Lower leg skin (tissue), 4 donors: ENCODE results near the gene NISCH. TPM values are rescaled to one million over a fixed set of nuclear protein-coding genes. Genes with fewer than 3 reads are reported as not detected.

Source experiments
- DNase-seq, 2 donors: peaks; one replicate each; pipeline ENCODE4 v3.0.0-alpha.2; 2019; ENCODE audit warnings: low spot score in 2 of 2
- H3K4me3 ChIP-seq: fragments of 200-600 bp; sonication (generic); 2 replicates; pipeline ENCODE4 v1.5.1; 2017; ENCODE audit warnings: mild to moderate bottlenecking, low read depth; ENCODE audit not compliant: poor library complexity, severe bottlenecking
- POLR2A ChIP-seq, 2 donors: fragments of 450-650 bp; IDR thresholded peaks; one replicate each; pipeline ENCODE4 v1.6.1; 2016 to 2017; ENCODE audit warnings: antibody characterized with exemption in 2 of 2, mild to moderate bottlenecking in 1 of 2, moderate library complexity in 1 of 2
- WGBS, 2 donors: methylation state at CpG; one replicate each; pipeline ENCODE4 v1.1.5; 2018; 5-methylcytosine and 5-hydroxymethylcytosine counted together
- intact Hi-C: fragments of 100-400 bp; cut with DNase I; formaldehyde crosslinking; loops from one replicate; pipeline ENCODE4 v1.15.0; 2023; ENCODE audit warnings: low total_unique reads
- total RNA-seq, 4 donors: library from RNA; depleted of rRNA; stranded (reverse); fragments of >200 nt; gene quantifications; one replicate each; pipeline ENCODE4 v1.1.0, GENCODE V29; 2016
- TF ChIP-seq, protein P1 (sequence below), 3 donors: fragments of 450-650 bp; IDR thresholded peaks; one replicate each; pipeline ENCODE4 v1.5.1; 2016; ENCODE audit warnings: antibody characterized with exemption in 3 of 3, mild to moderate bottlenecking in 3 of 3, moderate library complexity in 2 of 3

NISCH gene
- total RNA-seq, 4 donors from 2014 or later = 69.9 to 133 (median 85.9) TPM

DNA sequence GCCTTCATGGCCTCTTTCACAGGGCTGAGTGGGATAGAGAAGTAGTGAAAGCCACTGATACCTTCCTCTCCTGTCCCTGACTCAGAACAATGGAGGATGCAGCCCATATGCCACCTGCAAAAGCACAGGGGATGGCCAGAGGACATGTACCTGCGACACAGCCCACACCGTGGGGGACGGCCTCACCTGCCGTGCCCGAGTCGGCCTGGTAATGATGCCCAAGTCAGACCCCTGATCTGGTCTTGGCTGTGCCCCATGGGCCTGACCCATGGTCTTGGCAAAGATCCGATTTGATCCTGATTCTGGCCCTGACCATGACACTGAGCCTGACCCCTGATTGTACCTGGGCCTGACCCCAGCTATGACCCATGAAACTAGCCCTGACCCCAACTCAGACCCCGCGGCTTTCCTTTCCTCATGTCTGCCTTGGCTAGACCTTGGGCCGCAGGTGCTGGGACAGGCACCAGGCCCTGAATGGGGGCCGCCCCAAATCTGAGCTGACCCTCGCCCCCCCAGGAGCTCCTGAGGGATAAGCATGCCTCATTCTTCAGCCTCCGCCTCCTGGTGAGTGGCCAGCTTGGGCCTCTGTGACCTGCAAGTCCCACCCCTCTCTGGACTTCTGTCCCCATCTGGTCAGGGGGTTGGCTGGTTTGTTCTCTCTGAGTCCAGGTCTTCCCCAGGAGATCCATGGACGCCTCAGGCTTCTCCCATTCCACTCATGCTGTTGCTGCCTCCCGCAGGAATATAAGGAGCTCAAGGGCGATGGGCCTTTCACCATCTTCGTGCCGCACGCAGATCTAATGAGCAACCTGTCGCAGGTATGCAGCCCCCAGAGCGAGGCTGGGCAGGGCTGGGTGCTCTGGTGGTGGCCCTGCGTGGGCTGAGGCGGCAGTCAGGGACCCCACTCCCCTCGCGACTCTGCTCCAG is 62.7 kb downstream of the NISCH start:
- WGBS, 2 donors = 88 to 94% methylated on average over 17 to 19 of the region's 25 CpGs
- intact Hi-C loops = no loop called here
- TF ChIP-seq, protein P1, sequence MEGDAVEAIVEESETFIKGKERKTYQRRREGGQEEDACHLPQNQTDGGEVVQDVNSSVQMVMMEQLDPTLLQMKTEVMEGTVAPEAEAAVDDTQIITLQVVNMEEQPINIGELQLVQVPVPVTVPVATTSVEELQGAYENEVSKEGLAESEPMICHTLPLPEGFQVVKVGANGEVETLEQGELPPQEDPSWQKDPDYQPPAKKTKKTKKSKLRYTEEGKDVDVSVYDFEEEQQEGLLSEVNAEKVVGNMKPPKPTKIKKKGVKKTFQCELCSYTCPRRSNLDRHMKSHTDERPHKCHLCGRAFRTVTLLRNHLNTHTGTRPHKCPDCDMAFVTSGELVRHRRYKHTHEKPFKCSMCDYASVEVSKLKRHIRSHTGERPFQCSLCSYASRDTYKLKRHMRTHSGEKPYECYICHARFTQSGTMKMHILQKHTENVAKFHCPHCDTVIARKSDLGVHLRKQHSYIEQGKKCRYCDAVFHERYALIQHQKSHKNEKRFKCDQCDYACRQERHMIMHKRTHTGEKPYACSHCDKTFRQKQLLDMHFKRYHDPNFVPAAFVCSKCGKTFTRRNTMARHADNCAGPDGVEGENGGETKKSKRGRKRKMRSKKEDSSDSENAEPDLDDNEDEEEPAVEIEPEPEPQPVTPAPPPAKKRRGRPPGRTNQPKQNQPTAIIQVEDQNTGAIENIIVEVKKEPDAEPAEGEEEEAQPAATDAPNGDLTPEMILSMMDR (IDR thresholded peaks at IDR 0.05) = no peak
- TF ChIP-seq POLR2A (IDR thresholded peaks at IDR 0.05) = no peak
- H3K4me3 ChIP-seq = no peak overlapping the region
- no peak for DNase-seq

DNA sequence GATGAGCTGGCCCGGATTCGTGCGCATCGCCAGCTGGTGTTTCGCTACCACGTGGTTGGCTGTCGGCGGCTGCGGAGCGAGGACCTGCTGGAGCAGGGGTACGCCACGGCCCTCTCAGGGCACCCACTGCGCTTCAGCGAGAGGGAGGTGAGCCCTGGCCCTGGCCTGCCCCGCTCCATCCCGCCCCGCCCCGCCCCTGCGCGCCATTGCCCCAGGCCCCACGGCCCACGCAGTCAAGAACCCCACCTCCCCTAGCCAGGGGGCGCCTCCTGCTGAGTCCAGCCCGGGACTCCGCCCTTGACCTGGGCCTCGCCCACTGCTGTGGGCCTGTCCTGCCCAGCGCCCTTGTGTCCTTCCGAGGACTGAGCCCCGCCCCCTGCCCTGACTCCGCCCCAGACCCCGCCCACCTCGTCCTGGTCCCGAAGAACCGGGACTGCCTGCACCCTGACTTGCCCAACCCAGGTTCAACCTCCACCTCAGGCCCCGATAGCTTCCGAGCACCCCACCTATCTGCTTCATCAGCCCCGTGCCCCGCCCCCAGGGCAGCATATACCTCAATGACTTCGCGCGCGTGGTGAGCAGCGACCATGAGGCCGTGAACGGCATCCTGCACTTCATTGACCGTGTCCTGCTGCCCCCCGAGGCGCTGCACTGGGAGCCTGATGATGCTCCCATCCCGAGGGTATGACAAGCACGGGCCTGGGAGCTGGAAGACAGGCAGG is 63.5 kb downstream of the NISCH start:
- intact Hi-C loops = no loop called here
- WGBS, 2 donors = 40 to 51% methylated on average over 19 to 30 of the region's 50 CpGs
- no peak overlapping the region for H3K4me3 ChIP-seq
- TF ChIP-seq, protein P1 (IDR thresholded peaks at IDR 0.05) = no peak
- no peak for TF ChIP-seq POLR2A (IDR thresholded peaks at IDR 0.05)
- no peak for DNase-seq

DNA sequence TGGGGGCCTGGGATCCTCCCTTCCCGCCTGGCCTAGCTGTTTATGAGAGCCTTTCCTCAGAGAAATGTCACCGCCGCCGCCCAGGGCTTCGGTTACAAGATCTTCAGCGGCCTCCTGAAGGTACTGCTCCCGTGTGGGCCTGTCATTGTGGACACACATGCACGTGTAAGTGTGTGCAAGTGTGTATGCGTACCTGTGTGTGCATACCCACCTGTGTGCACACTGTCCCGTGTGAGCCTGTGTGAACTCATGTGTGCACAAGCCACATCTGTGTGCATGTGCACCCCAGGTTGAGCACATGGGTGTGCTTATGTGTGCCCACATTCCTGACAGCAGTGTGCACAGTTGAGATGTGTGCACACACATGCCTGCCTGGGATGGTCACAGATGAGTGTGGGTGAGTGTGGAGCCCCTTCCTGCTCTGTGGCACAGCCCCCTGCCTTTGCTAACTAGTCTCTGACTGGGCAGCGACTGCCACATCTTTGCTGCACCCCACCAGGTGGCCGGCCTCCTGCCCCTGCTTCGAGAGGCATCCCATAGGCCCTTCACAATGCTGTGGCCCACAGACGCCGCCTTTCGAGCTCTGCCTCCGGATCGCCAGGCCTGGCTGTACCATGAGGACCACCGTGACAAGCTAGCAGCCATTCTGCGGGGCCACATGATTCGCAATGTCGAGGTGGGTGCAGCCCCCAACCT is 64.2 kb downstream of the NISCH start:
- DNase-seq = no peak
- intact Hi-C loops = no loop called here
- TF ChIP-seq, protein P1 (IDR thresholded peaks at IDR 0.05) = no peak
- TF ChIP-seq POLR2A (IDR thresholded peaks at IDR 0.05) = no peak
- no peak overlapping the region for H3K4me3 ChIP-seq
- 86 to 93% methylated on average over 20 to 21 of the region's 22 CpGs for WGBS, 2 donors

DNA sequence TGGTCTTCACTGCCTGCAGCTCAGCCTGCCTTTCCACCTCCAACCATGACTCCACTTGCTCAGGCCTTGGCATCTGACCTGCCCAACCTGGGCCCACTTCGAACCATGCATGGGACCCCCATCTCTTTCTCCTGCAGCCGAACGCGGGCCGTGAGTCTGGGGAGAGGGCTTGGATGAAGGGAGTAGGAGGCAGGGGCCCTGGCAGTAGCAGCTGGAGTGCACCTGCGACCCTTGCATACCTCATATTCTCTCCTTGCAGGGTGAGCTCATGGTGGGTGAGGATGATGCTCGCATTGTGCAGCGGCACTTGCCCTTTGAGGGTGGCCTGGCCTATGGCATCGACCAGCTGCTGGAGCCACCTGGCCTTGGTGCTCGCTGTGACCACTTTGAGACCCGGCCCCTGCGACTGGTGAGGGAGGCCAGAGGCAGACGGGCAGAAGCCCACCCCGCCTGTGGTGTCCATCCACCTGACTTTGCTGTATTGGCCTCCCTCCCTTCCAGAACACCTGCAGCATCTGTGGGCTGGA is 64.8 kb downstream of the NISCH start:
- no peak overlapping the region for H3K4me3 ChIP-seq
- no peak for TF ChIP-seq POLR2A (IDR thresholded peaks at IDR 0.05)
- TF ChIP-seq, protein P1 (IDR thresholded peaks at IDR 0.05) = no peak
- 93% methylated on average over 13 of the region's 14 CpGs for WGBS, 2 donors
- no peak for DNase-seq
- intact Hi-C loops = no loop called here

DNA sequence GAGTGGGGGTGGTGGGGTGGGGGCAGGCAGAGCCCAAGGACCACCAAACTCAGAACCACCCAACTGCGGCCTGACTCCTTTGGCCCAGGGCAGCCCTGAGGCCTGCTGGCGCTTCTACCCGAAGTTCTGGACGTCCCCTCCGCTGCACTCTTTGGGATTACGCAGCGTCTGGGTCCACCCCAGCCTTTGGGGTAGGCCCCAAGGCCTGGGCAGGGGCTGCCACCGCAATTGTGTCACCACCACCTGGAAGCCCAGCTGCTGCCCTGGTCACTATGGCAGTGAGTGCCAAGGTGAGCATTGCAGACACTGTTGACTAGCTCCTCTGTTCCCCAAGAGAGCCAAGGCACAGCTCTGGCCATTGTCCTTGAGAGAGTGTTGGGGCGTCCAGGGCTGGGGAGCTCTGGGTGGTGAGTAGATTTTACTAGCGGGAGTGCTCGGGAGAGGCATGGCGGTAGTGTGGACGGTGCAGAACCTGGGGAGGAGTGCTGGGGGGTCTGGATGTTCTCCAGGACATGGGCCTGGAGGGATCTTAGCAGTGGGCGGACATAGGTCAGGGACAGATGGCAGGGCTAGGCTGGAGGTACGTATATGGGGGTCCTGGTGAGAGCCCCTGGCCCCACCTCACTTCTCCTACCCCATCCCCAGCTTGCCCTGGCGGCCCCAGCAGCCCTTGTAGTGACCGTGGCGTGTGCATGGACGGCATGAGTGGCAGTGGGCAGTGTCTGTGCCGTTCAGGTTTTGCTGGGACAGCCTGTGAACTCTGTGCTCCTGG is 65.5 kb downstream of the NISCH start:
- whole genome bisulfite sequencing, 2 donors = 92 to 93% methylated on average over 15 to 19 of the region's 20 CpGs
- H3K4me3 ChIP-seq = no peak overlapping the region
- TF ChIP-seq, protein P1 (IDR thresholded peaks at IDR 0.05) = no peak
- TF ChIP-seq POLR2A (IDR thresholded peaks at IDR 0.05) = no peak
- DNase-seq = no peak
- intact Hi-C loops = no loop called here
